Measurements from ENCODE around the gene SPATA31E1.

DNA sequence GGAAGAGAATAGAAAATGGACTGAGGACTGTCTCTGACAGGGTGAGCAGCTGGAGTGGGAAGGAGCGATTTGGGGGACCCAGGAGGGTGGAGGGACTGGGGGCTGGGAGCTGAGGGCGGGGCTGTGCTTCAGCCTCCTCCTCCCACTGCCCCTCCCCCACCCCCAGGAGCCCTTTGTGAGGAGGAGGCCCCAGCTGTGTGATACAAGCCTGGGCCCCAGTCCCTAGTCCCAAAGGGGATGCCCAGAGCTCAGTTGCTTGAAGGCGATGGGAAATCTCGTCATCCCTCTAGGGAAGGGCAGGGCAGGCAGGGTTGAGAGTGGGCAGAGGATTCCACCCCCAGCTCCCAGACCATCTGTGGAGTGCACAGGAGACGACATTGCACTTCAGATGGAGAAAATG is at the start of gene SPATA31E1:
- TF ChIP-seq, protein P1, sequence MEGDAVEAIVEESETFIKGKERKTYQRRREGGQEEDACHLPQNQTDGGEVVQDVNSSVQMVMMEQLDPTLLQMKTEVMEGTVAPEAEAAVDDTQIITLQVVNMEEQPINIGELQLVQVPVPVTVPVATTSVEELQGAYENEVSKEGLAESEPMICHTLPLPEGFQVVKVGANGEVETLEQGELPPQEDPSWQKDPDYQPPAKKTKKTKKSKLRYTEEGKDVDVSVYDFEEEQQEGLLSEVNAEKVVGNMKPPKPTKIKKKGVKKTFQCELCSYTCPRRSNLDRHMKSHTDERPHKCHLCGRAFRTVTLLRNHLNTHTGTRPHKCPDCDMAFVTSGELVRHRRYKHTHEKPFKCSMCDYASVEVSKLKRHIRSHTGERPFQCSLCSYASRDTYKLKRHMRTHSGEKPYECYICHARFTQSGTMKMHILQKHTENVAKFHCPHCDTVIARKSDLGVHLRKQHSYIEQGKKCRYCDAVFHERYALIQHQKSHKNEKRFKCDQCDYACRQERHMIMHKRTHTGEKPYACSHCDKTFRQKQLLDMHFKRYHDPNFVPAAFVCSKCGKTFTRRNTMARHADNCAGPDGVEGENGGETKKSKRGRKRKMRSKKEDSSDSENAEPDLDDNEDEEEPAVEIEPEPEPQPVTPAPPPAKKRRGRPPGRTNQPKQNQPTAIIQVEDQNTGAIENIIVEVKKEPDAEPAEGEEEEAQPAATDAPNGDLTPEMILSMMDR (IDR thresholded peaks at IDR 0.05 in 8 of 11, conservative IDR thresholded peaks at IDR 0.05 in 3 of 11), result no peak
- no peak for TF ChIP-seq POLR2AphosphoS5 (IDR thresholded peaks at IDR 0.05)
- no peak for TF ChIP-seq POLR2A (IDR thresholded peaks at IDR 0.05)

Data from spleen (tissue), 7 donors.